Lower leg skin (tissue), 3 donors: ENCODE measurements around the gene FGF12.

Source experiments
- POLR2A ChIP-seq, 2 donors: fragments of 450-650 bp; IDR thresholded peaks; one replicate each; pipeline ENCODE4 v1.6.1; 2016 to 2017; ENCODE audit warnings: antibody characterized with exemption in 2 of 2, mild to moderate bottlenecking in 1 of 2, moderate library complexity in 1 of 2
- TF ChIP-seq, protein P1 (sequence below), 3 donors: fragments of 450-650 bp; IDR thresholded peaks; one replicate each; pipeline ENCODE4 v1.5.1; 2016; ENCODE audit warnings: antibody characterized with exemption in 3 of 3, mild to moderate bottlenecking in 3 of 3, moderate library complexity in 2 of 3

DNA sequence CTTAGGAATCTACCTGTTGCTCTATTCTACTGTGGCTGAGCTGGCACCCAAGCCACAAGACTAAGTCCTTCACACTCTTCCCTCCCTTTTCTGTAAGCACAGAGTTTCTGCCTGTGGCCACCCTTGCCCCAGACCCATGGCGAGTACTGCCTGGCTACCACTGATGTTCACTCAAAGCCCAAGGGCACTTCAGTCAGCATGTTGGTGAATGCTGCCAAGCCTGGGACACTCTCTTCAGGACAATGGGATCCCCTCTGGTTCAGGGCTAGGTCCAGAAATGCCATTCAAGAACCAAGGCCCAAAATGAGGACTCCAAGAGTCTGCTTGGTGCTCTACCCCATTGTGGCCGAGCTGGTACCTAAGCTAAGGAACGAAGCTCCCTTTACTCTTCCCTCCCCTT lies 184.2 kb downstream of the FGF12 start:
- TF ChIP-seq, protein P1, sequence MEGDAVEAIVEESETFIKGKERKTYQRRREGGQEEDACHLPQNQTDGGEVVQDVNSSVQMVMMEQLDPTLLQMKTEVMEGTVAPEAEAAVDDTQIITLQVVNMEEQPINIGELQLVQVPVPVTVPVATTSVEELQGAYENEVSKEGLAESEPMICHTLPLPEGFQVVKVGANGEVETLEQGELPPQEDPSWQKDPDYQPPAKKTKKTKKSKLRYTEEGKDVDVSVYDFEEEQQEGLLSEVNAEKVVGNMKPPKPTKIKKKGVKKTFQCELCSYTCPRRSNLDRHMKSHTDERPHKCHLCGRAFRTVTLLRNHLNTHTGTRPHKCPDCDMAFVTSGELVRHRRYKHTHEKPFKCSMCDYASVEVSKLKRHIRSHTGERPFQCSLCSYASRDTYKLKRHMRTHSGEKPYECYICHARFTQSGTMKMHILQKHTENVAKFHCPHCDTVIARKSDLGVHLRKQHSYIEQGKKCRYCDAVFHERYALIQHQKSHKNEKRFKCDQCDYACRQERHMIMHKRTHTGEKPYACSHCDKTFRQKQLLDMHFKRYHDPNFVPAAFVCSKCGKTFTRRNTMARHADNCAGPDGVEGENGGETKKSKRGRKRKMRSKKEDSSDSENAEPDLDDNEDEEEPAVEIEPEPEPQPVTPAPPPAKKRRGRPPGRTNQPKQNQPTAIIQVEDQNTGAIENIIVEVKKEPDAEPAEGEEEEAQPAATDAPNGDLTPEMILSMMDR (IDR thresholded peaks at IDR 0.05), result no peak
- no peak for TF ChIP-seq POLR2A (IDR thresholded peaks at IDR 0.05)
